ENCODE measurements around the gene TRAPPC3.
A peak's percentile ranks its signal among the peaks of the same experiment; 100 is the strongest.

Gene TRAPPC3

DNA sequence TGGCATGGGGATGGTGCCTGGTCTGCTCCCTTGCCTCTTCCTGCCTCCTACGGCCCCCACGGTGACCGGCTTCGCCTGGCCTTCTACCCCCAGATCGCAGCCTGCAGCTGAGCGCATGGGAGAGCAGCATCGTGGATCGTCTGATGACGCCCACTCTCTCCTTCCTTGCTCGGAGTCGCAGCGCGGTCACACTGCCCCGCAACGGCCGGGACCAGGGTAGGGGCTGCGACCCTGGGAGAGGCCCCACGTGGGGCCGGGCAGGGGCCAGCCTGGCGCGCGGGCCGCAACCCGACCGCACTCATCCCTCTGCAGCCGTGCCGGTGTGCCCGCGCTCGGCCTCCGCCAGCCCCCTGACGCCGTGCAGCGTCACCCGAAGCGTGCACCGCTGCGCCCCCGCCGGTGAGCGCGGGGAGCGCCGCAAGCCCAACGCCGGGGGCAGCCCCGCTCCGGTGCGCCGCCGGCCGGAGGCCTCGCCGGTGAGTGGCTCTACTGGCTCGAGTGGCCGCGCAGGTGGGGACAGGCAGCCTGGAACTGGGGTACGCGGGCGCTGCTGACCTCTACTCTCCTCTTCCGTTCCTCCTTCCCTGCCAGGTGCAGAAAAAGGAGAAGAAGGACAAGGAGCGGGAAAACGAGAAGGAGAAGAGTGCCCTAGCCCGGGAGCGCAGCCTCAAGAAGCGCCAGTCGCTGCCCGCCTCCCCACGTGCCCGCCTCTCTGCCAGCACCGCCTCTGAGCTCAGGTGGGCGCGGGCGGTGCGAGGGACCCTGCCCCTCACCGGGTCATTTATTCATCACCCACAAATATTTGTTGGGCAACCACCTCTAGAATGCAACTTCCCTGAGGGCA is 27.0 kb upstream of the TRAPPC3 start:
- Histone ChIP-seq H3K4me3 (ENCODE audit: insufficient read depth, low read depth, low read length, poor library complexity, severe bottlenecking) (no peak overlapping the region), H3K36me3 (ENCODE audit: control insufficient read depth, insufficient read depth, low read length) (peaks cover 92% of the 10 kb centered on the region), H3K9me3 (ENCODE audit: control insufficient read depth, low read length) (no peaks in the 10 kb centered on the region), H3K27me3 (replicated peaks; ENCODE audit: control insufficient read depth, insufficient read depth, low read length, poor library complexity, severe bottlenecking) (no peaks in the 10 kb centered on the region), H3K4me1 (ENCODE audit: control insufficient read depth, insufficient read depth, low read length, poor library complexity, severe bottlenecking) (no peaks in the 10 kb centered on the region), H3K27ac (ENCODE audit: insufficient read depth, low read length, poor library complexity, severe bottlenecking) (no peak overlapping the region)
- DNase-seq: no peak

DNA sequence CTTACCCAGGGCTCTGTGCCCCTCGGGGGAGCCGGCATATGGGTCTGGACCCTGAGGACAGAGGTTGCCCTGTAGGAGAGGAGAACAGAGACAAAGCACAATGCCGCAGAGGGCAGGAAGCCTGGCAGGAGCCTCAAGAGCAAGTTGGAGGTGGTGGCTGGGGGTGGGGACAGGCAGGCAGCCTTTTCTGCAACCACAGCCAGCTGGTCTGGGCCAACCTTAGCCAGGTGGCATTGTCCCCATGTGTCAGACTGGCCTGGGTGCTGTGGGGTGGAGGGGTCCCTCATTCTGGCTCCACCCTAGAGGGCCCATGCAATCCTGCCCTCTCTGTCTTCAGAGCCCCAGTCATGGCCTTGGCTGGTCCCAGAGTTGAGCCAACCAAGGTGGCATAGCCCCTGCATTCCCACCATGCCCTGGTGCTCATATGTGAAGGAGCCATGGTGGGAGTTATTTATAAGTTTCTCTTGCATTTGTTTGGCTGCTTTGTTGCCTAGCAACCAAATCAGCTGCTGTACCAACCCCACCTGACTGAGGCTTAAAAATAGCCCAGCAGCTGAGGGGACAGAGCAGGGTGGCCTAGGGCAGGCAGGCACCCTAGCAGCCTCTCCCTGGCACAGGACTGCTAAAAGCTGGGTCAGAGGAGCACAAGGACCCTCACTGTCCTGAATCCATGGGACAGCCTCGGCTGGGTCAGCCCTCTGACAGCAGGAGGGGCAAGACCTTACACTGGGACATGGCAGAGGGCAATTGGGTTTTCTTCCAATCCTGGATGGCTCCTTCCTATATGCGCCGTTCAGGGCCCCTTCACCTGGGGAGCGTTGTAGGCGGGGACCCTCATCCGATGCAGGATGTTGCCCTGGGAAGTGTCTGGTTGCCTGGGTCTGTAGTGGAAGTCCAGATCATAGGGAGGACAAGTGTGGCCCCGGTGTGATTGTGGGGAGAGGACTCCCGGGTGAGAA is 26.1 kb upstream of the TRAPPC3 start:
- no peak for DNase-seq
- no peaks in the 10 kb centered on the region for H3K27me3 ChIP-seq (replicated peaks; ENCODE audit: control insufficient read depth, insufficient read depth, low read length, poor library complexity, severe bottlenecking)

DNA sequence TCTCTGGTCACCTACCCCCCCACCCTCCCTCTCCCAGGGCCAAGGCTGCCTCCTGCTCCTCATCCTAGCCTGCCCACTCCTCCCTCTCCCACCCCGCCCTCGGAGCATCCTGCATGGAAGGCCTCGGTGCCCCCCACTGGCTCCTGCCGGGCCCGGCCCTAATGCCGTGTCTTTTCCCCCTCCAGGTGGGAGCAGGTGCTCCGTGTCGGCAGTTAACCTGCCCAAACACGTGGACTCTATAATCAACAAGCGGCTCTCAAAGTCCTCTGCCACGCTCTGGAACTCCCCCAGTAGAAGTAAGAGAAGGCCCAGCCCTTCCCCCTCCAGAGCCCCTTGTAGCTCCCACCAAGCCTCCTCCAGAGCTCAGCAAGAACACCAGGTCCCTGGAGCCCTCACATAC is 25.4 kb upstream of the TRAPPC3 start:
- Histone ChIP-seq H3K27ac (ENCODE audit: insufficient read depth, low read length, poor library complexity, severe bottlenecking) (peak overlapping the region; percentile 18), H3K9me3 (ENCODE audit: control insufficient read depth, low read length) (no peaks in the 10 kb centered on the region), H3K4me1 (ENCODE audit: control insufficient read depth, insufficient read depth, low read length, poor library complexity, severe bottlenecking) (no peaks in the 10 kb centered on the region), H3K4me3 (ENCODE audit: insufficient read depth, low read depth, low read length, poor library complexity, severe bottlenecking) (no peak overlapping the region), H3K27me3 (replicated peaks; ENCODE audit: control insufficient read depth, insufficient read depth, low read length, poor library complexity, severe bottlenecking) (no peaks in the 10 kb centered on the region), H3K36me3 (ENCODE audit: control insufficient read depth, insufficient read depth, low read length) (peaks cover 90% of the 10 kb centered on the region)
- no peak for DNase-seq

More for the DNA sequence above, 26.1 kb upstream of the TRAPPC3 start:
- peak overlapping the region; percentile 18 for H3K27ac ChIP-seq (ENCODE audit: insufficient read depth, low read length, poor library complexity, severe bottlenecking)
- H3K9me3 ChIP-seq (ENCODE audit: control insufficient read depth, low read length): no peaks in the 10 kb centered on the region
- H3K4me1 ChIP-seq (ENCODE audit: control insufficient read depth, insufficient read depth, low read length, poor library complexity, severe bottlenecking): no peaks in the 10 kb centered on the region
- H3K36me3 ChIP-seq (ENCODE audit: control insufficient read depth, insufficient read depth, low read length): peaks cover 97% of the 10 kb centered on the region
- H3K4me3 ChIP-seq (ENCODE audit: insufficient read depth, low read depth, low read length, poor library complexity, severe bottlenecking): no peak overlapping the region

DNA sequence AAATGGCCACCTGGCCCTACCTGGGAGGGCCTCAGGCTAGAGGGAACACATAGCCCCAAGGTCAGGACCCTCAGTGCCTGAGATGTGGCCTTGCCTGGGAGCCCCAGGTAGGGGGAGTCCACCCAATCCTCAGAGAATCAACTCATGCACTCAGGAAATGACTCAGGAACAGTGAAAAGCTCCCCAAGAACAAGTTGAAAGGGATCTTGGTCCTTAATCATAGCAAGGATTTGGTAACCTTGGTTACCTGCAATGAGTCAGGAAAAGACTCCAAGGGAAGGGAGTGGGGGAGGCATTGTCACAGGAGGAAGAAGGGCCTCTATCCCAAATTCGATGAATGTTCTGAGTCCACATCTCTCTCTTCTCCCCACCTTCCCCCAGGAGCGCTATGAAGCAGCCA is 23.7 kb upstream of the TRAPPC3 start:
- no peak for DNase-seq
- no peak overlapping the region for H3K27ac ChIP-seq (ENCODE audit: insufficient read depth, low read length, poor library complexity, severe bottlenecking)

DNA sequence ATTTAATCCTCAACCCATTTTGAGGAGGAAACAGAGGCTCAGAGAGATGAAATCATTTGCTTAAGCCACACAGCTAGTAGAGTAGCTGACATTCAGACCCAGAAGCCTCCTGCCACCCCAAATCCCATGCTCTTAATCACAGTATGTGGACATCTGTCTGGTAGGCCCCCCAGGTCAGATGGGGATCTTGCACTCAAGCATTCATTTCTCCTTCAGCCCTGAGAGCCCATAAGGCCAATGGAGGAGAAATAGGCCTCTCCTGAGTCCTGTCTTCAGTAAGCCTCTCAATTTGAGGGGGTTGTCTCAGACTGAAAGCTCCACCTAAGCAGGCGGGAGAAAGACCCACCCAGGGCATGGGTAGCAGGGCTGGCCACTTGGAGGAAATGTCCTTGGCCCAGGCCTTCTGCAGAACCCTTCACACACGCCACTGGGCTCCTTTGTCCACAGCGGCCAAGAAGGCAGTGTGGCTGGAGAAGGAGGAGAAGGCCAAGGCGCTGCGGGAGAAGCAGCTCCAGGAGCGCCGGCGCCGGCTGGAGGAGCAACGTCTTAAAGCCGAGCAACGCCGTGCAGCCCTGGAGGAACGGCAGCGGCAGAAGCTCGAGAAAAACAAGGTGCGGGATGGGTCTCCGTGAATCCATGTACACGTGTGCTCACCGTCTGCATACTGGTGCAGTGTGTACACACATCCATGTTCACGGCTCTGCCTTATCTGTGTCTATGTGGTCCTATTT is 22.9 kb upstream of the TRAPPC3 start:
- DNase-seq: no peak
- no peaks in the 10 kb centered on the region for H3K4me1 ChIP-seq (ENCODE audit: control insufficient read depth, insufficient read depth, low read length, poor library complexity, severe bottlenecking)
- H3K27me3 ChIP-seq (replicated peaks; ENCODE audit: control insufficient read depth, insufficient read depth, low read length, poor library complexity, severe bottlenecking): no peaks in the 10 kb centered on the region
- no peak overlapping the region for H3K4me3 ChIP-seq (ENCODE audit: insufficient read depth, low read depth, low read length, poor library complexity, severe bottlenecking)
- H3K36me3 ChIP-seq (ENCODE audit: control insufficient read depth, insufficient read depth, low read length): peaks cover 70% of the 10 kb centered on the region
- no peaks in the 10 kb centered on the region for H3K9me3 ChIP-seq (ENCODE audit: control insufficient read depth, low read length)
- no peak overlapping the region for H3K27ac ChIP-seq (ENCODE audit: insufficient read depth, low read length, poor library complexity, severe bottlenecking)

More for the DNA sequence above, 23.7 kb upstream of the TRAPPC3 start:
- no peaks in the 10 kb centered on the region for H3K27me3 ChIP-seq (replicated peaks; ENCODE audit: control insufficient read depth, insufficient read depth, low read length, poor library complexity, severe bottlenecking)
- H3K4me1 ChIP-seq (ENCODE audit: control insufficient read depth, insufficient read depth, low read length, poor library complexity, severe bottlenecking): no peaks in the 10 kb centered on the region
- no peak overlapping the region for H3K4me3 ChIP-seq (ENCODE audit: insufficient read depth, low read depth, low read length, poor library complexity, severe bottlenecking)
- H3K9me3 ChIP-seq (ENCODE audit: control insufficient read depth, low read length): no peaks in the 10 kb centered on the region
- H3K36me3 ChIP-seq (ENCODE audit: control insufficient read depth, insufficient read depth, low read length): peaks cover 75% of the 10 kb centered on the region

DNA sequence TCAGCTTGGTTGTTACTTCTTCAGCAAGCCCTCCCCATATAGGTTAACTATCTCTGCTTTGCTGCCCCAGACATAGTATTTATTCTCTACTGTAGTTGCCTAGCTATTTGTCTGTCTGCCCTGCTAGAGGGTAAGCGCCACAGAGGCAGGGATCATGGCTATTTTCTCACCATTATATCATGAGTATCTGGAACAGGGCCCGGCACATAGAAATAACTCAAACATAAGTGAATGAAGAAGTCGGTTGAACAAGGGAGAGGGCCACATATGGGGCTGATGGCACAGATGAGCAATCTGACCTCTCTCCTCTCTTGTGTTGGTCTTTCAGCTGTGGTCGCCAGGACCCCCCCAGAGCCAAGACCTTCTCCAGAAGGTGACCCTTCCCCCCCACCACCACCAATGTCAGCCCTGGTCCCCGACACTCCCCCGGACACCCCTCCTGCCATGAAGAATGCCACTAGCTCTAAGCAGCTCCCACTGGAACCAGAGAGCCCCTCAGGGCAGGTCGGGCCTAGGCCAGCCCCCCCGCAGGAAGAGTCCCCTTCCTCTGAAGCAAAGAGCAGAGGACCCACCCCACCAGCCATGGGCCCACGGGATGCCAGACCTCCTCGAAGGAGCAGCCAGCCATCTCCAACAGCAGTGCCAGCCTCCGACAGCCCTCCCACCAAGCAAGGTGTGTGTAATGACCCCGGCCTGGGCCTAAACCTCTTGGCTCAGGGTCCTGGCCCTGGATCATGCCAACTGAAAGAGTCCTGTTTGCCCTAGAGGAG is 21.5 kb upstream of the TRAPPC3 start:
- no peak for DNase-seq
- Histone ChIP-seq H3K4me1 (ENCODE audit: control insufficient read depth, insufficient read depth, low read length, poor library complexity, severe bottlenecking) (no peaks in the 10 kb centered on the region), H3K27ac (ENCODE audit: insufficient read depth, low read length, poor library complexity, severe bottlenecking) (no peak overlapping the region)

DNA sequence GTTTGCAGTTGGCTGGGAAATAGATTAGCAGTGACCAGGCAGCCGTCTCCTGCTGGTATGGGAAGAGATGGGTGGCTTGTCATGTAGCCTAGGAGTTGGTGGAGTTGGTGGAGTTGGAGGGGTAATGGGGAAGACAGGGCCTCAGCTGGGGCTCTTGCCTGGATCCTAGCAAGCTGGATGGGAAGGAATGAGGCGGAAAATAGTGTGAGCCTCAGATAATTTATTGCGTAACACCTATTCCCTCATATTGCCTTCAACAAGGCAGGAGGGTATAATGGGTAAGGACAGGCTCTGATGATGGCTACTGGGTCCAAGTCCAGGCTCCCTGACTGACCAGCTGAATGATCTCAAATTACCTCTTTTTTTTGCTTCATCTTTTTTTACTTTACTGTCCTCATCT is 19.2 kb upstream of the TRAPPC3 start:
- no peak overlapping the region for H3K27ac ChIP-seq (ENCODE audit: insufficient read depth, low read length, poor library complexity, severe bottlenecking)

More for the DNA sequence above, 21.5 kb upstream of the TRAPPC3 start:
- peaks cover 59% of the 10 kb centered on the region for H3K36me3 ChIP-seq (ENCODE audit: control insufficient read depth, insufficient read depth, low read length)
- no peaks in the 10 kb centered on the region for H3K27me3 ChIP-seq (replicated peaks; ENCODE audit: control insufficient read depth, insufficient read depth, low read length, poor library complexity, severe bottlenecking)
- no peak overlapping the region for H3K4me3 ChIP-seq (ENCODE audit: insufficient read depth, low read depth, low read length, poor library complexity, severe bottlenecking)
- H3K9me3 ChIP-seq (ENCODE audit: control insufficient read depth, low read length): no peaks in the 10 kb centered on the region

DNA sequence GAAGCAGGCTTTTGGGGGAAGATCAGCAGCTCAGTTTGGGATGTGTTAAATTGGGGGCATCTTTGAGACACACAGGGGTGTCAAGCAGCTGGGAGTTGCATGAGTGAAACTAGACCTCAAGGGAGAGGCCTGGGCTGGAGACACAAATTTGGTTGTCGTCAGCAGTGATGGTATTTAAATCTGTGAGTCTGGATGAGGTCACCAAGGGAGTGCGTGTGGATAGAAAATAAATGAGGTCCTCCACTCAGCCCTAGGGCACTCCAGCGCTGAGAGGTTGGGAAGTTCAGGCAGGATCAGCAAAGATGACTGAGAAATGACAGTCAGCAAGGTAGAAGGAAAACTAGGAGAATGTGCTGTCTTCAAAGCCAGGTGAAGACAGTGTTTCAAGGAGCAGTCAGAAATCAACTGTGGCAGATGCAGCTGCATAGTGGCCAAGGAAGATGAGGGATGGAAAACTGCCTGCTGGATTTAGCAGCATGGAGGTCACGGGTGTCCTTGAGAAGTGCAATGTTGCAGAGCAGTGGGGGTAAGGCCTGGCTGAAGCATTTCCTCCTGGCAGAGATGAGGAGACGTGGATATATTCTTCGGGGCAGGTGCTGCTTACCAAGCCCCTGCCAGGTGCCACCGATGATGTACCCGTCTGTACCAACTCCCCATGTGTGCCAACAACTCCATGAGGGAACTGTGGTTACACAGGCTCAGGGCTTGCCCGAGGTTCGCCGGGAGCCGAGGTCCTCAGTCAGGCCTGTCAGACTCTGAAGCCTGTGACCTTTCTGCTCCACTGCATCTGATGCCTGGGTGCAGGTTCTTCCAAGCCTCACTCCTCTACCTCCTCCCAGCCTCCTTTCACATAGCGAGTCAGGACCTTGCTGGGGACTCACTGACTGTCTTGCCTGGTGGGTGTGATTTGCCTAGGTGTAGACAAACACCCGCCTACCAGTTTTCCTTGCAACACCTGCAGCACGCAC is 17.9 kb upstream of the TRAPPC3 start:
- H3K36me3 ChIP-seq (ENCODE audit: control insufficient read depth, insufficient read depth, low read length): peaks cover 24% of the 10 kb centered on the region
- H3K9me3 ChIP-seq (ENCODE audit: control insufficient read depth, low read length): no peaks in the 10 kb centered on the region
- no peak overlapping the region for H3K4me3 ChIP-seq (ENCODE audit: insufficient read depth, low read depth, low read length, poor library complexity, severe bottlenecking)
- no peak overlapping the region for H3K27ac ChIP-seq (ENCODE audit: insufficient read depth, low read length, poor library complexity, severe bottlenecking)
- DNase-seq: no peak
- H3K4me1 ChIP-seq (ENCODE audit: control insufficient read depth, insufficient read depth, low read length, poor library complexity, severe bottlenecking): peaks cover 13% of the 10 kb centered on the region
- H3K27me3 ChIP-seq (replicated peaks; ENCODE audit: control insufficient read depth, insufficient read depth, low read length, poor library complexity, severe bottlenecking): no peaks in the 10 kb centered on the region

More for the DNA sequence above, 19.2 kb upstream of the TRAPPC3 start:
- no peak for DNase-seq
- Histone ChIP-seq H3K4me1 (ENCODE audit: control insufficient read depth, insufficient read depth, low read length, poor library complexity, severe bottlenecking) (no peaks in the 10 kb centered on the region), H3K36me3 (ENCODE audit: control insufficient read depth, insufficient read depth, low read length) (peaks cover 37% of the 10 kb centered on the region), H3K4me3 (ENCODE audit: insufficient read depth, low read depth, low read length, poor library complexity, severe bottlenecking) (no peak overlapping the region), H3K27me3 (replicated peaks; ENCODE audit: control insufficient read depth, insufficient read depth, low read length, poor library complexity, severe bottlenecking) (no peaks in the 10 kb centered on the region), H3K9me3 (ENCODE audit: control insufficient read depth, low read length) (no peaks in the 10 kb centered on the region)

Data from effector memory CD4-positive, alpha-beta T cell (primary cell).